ENCODE measurements around the gene SNX5.

SNX5 gene

DNA sequence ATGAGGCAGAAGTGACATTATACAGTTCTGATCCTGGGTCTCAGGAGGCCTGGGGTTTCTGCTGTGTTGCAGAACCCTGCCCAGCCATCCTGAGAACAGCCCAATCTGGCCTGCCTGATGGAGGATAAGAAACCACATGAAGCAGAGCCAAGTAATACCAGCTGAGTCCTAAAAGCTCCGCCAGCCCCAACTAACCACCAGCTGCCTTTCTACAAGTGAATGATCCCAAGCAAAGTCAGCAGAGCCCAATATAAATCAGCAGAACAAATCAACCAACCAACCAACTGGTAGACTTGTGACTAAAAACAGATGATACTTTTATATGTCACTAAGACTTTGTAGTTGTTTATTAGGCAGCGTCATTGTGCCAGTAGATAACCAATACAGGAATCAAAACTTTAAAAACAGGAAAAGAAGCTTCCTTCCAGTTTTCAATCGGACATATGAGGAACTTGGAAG is 52.1 kb downstream of the SNX5 start:
- no peak for DNase-seq (ENCODE audit: low read depth)

- no peak for DNase-seq (ENCODE audit: low read depth)
Observed at GRCh38 chr20:17914957-17915356, 53.6 kb downstream of the SNX5 start.

GRCh38 chr20:17912916-17913315 is 55.7 kb downstream of the SNX5 start:
- no peak for DNase-seq (ENCODE audit: low read depth)

- DNase-seq (ENCODE audit: low read depth), result no peak
Observed at GRCh38 chr20:17911927-17912326, 56.7 kb downstream of the SNX5 start.

- DNase-seq (ENCODE audit: low read depth), result no peak
Observed at GRCh38 chr20:17910828-17911294, 57.7 kb downstream of the SNX5 start.

DNA sequence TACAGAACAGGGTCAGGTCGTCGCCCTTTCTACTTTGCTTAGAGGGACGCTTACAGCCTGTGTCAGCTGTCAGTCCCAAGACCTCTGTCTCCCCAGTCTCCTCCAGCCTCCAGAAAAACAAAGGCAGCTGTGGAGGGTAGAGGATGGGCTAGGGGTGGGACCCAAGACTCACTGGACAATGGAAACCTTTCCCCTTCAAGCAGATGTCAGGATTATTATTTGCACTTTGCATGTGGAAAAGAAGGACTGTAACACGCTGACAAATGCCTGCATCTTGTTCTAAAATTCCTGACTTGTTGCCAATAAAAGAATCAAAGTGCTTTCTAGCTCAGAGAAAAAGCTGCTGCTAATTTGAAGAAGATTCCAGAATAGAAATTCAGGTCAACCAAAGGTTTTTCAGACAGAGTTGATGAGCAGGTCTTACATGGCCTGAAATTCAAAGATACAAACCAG is 58.7 kb downstream of the SNX5 start:
- no peak for DNase-seq (ENCODE audit: low read depth)

GRCh38 chr20:17905544-17905943 is 63.0 kb downstream of the SNX5 start:
- no peak for DNase-seq (ENCODE audit: low read depth)

DNA sequence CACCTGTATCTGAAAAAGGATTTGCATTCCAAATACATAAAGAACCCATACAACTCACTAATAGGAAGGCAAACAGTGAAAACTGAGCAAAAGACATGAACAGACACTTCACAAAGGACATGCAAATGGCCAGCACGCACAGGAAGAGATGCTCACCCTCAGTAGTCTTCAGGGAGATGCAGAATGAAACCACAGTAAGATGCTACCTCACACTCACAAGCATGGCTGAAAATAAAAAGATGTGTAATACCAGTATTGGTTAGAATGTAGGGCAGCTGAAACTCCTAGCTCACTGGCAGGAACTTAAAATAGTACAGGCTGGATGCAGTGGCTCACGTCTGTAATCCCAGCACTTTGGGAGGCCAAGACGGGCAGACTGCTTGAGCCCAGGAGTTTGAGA is 64.6 kb downstream of the SNX5 start:
- no peak for DNase-seq (ENCODE audit: low read depth)

DNA sequence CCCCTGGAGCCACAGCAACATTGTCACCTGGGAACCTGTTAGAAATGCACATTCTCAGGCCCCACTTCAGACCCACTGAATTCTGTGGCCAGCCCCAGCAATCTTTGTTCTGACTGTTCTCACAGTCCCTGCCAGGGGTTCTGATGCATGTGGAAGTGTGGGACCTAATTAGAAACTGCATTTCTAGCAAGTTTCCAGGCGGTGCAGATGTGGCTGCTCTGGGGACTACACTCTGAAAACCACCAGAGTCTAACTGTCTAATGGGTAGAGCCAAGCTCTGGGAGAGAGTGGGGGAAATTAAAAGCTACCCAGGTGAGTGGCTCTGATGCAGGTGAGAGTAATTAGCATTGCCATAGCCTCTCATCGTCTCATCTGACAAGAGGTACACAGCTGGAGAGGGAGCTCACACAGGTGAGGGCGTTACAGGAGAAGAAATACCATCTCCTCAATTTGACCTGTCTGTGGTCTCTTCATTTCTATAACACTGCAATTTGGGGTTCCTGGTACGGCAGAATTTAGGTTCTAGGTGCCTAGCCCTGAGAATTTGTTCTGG is 66.0 kb downstream of the SNX5 start:
- DNase-seq (ENCODE audit: low read depth), result no peak

- no peak for DNase-seq (ENCODE audit: low read depth)
Observed at GRCh38 chr20:17901971-17902370, 66.6 kb downstream of the SNX5 start.

GRCh38 chr20:17898548-17898994 is 70.0 kb downstream of the SNX5 start:
- DNase-seq (ENCODE audit: low read depth), result peak; percentile 21

- DNase-seq (ENCODE audit: low read depth), result no peak
Observed at GRCh38 chr20:17897566-17898307, 70.9 kb downstream of the SNX5 start.

GRCh38 chr20:17896771-17897369 is 71.7 kb downstream of the SNX5 start:
- no peak for DNase-seq (ENCODE audit: low read depth)

DNA sequence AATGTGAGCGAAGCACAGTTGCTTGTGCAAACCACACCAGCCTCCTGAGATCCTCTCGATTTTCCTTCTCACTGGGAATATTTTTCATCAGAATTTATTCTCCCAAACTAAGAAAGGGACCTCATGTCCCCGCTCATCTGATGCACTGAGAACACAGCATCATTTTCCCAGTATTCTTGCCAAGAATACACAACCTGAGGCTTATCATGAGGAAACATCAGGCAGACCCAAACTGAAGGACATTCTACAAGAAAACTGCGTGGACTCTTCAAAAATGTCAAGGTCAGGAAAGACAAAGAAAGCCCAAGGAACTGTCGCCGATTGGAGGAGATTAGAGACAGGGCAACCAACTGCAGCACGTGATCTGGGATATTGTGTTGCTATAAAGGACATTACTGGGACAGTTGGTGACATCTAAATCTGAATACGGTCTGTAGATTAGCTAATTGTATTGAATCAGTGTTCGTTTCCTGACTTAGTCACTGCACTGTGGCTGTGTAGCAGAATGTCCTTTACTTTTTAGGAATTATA is 72.3 kb downstream of the SNX5 start:
- DNase-seq (ENCODE audit: low read depth), result no peak

GRCh38 chr20:17895641-17896171 is 72.9 kb downstream of the SNX5 start:
- DNase-seq (ENCODE audit: low read depth), result peak; percentile 50

DNA sequence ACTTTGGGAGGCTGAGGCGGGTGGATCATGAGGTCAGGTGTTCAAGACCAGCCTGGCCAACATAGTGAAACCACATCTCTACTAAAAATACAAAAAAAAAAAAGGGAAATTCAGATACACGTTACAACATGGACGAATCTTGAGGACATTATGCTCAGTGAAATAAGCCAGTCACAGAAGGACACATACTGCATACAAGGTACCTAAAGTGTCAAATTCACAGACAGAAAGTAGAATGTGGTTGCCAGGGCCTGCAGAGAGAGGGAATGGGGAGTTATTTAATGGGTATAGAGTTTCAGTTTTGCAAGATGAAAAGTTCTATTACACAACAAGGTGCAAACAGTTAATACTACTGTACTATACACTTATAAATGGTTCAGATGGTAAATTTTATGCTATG is 75.1 kb downstream of the SNX5 start:
- DNase-seq (ENCODE audit: low read depth), result no peak

GRCh38 chr20:17892189-17892938 is 76.2 kb downstream of the SNX5 start:
- no peak for DNase-seq (ENCODE audit: low read depth)
